ENCODE measurements around the gene SEH1L.

DNA sequence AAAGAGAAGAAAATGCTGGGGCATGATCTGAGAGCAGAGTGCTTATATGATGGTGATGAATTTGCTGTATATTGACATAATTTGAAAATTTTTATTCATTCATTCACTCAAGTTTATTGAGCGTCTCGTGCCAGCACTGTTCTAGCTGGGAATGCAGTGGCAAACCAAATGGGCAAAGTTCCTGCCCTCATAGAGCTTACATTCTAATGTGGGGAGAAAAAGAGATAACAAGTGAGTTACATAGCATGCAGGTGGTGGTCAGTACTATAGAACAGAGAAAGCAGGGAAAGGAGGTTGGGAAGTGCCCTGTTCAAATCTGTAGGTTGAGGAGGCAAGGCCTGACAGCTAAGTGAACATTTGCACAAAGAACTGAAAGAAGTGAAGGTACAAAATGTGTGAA, 47.6 kb downstream of the SEH1L start:
- TF ChIP-seq EP300 (IDR thresholded peaks at IDR 0.05) (no peak), POLR2A (IDR thresholded peaks at IDR 0.05) (no peak)
- TF ChIP-seq, protein P1, sequence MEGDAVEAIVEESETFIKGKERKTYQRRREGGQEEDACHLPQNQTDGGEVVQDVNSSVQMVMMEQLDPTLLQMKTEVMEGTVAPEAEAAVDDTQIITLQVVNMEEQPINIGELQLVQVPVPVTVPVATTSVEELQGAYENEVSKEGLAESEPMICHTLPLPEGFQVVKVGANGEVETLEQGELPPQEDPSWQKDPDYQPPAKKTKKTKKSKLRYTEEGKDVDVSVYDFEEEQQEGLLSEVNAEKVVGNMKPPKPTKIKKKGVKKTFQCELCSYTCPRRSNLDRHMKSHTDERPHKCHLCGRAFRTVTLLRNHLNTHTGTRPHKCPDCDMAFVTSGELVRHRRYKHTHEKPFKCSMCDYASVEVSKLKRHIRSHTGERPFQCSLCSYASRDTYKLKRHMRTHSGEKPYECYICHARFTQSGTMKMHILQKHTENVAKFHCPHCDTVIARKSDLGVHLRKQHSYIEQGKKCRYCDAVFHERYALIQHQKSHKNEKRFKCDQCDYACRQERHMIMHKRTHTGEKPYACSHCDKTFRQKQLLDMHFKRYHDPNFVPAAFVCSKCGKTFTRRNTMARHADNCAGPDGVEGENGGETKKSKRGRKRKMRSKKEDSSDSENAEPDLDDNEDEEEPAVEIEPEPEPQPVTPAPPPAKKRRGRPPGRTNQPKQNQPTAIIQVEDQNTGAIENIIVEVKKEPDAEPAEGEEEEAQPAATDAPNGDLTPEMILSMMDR (IDR thresholded peaks at IDR 0.05): no peak

Data from tibial nerve (tissue), 4 donors.